Neuron (in vitro differentiated cells): ENCODE measurements around the gene PTPN23.

ENCODE experiments used
- H2AFZ ChIP-seq: one replicate; pipeline ENCODE4 v1.6.1; 2013; ENCODE audit warnings: low read depth, mild to moderate bottlenecking, inconsistent platforms, low read length, moderate library complexity
- H3K27me3 ChIP-seq: one replicate; pipeline ENCODE4 v1.6.1; 2013; ENCODE audit warnings: low read length; ENCODE audit not compliant: insufficient read depth
- H3K36me3 ChIP-seq: one replicate; pipeline ENCODE4 v1.6.1; 2013; ENCODE audit warnings: low read length; ENCODE audit not compliant: insufficient read depth
- H3K4me1 ChIP-seq: one replicate; pipeline ENCODE4 v1.6.1; 2013; ENCODE audit warnings: low read length; ENCODE audit not compliant: insufficient read depth
- H3K4me3 ChIP-seq: 2 replicates; pipeline ENCODE4 v1.5.1; 2013; ENCODE audit warnings: mild to moderate bottlenecking, low read length, moderate library complexity
- H3K9me3 ChIP-seq: one replicate; pipeline ENCODE4 v1.6.1; 2013; ENCODE audit warnings: low read length

The PTPN23 gene

GRCh38 chr3:47412453-47412756 lies 31.6 kb downstream of the PTPN23 start:
- Histone ChIP-seq H3K9me3 (no peaks in the 10 kb centered on the region), H3K36me3 (peaks cover 78% of the 10 kb centered on the region), H3K27me3 (no peaks in the 10 kb centered on the region), H3K4me3 (no peak overlapping the region), H2AFZ (no peak overlapping the region), H3K4me1 (no peaks in the 10 kb centered on the region)

GRCh38 chr3:47412842-47413520 lies 32.2 kb downstream of the PTPN23 start:
- Histone ChIP-seq H3K9me3 (no peaks in the 10 kb centered on the region), H3K4me3 (no peak overlapping the region), H3K36me3 (peaks cover 73% of the 10 kb centered on the region), H3K4me1 (no peaks in the 10 kb centered on the region), H2AFZ (no peak overlapping the region), H3K27me3 (no peaks in the 10 kb centered on the region)

GRCh38 chr3:47413751-47414150 lies 32.9 kb downstream of the PTPN23 start:
- Histone ChIP-seq H3K27me3 (no peaks in the 10 kb centered on the region), H3K9me3 (no peaks in the 10 kb centered on the region), H3K4me3 (no peak overlapping the region), H3K36me3 (peaks cover 70% of the 10 kb centered on the region), H3K4me1 (no peaks in the 10 kb centered on the region), H2AFZ (no peak overlapping the region)

GRCh38 chr3:47414161-47414564 lies 33.3 kb downstream of the PTPN23 start:
- no peaks in the 10 kb centered on the region for H3K27me3 ChIP-seq
- H3K36me3 ChIP-seq, result peaks cover 70% of the 10 kb centered on the region
- H3K9me3 ChIP-seq, result no peaks in the 10 kb centered on the region

GRCh38 chr3:47414666-47415587 lies 34.1 kb downstream of the PTPN23 start:
- Histone ChIP-seq H3K27me3 (no peaks in the 10 kb centered on the region), H2AFZ (no peak overlapping the region), H3K9me3 (no peaks in the 10 kb centered on the region), H3K4me3 (no peak overlapping the region), H3K4me1 (no peaks in the 10 kb centered on the region), H3K36me3 (peaks cover 65% of the 10 kb centered on the region)

More at GRCh38 chr3:47414161-47414564, 33.3 kb downstream of the PTPN23 start:
- Histone ChIP-seq H3K4me3 (no peak overlapping the region), H3K4me1 (no peaks in the 10 kb centered on the region), H2AFZ (no peak overlapping the region)

DNA sequence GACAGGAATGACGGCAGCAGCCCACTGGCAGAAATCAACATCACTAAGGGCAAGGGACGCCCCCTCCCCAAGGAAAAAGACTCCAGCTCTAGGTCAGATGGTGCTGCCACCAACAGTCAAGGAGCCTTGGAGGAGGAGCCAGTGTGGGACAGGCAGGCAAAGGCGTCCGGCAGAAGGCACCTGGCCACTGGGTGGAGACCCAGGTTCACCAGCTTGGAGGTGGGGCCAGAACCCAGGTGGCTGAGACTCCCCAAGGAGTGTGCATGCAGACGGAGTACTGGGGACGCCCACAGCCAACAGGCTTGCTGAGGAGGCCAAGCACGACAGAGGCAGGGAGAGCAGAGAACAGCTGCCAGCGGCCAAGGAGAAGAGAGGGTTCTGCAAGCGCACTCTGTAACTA lies 35.2 kb downstream of the PTPN23 start:
- no peaks in the 10 kb centered on the region for H3K27me3 ChIP-seq
- H2AFZ ChIP-seq, result no peak overlapping the region
- H3K36me3 ChIP-seq, result peaks cover 64% of the 10 kb centered on the region
- no peak overlapping the region for H3K4me3 ChIP-seq
- H3K9me3 ChIP-seq, result no peaks in the 10 kb centered on the region
- no peaks in the 10 kb centered on the region for H3K4me1 ChIP-seq

DNA sequence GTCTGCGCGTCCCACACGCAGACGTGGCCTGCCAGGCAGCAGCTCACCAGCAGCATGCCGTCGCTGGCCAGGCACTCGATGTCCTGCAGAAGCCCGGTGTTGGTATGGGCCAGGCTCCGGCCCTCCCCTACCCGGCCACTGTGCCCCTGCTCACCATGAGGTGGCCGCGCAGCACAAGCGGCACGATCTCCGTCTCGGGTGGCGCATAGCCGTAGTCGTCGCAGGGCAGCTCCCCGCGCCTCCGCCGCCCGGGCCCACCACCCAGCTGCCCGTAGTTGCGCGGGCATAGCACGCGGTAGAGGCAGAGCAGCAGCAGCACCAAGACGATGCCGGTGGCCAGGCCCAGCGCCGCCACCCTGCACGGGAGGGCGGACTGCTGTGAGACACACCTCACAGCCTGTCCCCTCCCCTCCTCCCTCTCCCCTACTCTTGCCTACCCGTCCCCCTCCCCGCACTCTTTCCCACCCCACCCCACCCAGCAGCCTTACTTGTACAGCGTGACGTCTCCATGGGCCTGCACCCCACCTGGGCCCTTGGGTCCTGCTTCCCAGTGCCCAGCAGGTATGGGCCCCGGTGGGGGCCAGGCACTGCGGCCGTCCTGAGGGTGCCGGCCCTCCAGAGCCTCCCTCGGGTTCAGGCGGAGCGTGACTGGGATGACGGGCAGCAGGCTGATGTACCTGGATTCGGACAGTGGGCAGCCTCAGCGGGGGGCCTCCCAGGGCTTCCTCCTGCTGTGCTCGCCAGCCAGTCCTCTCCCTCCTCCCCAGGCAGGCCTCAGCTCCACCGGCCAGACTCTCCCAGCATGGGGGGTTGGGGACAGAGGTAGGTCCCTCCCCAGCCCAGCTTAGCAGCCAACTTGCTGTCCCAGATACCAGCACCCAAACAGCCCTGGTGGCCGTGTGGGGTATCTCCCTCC lies 37.6 kb downstream of the PTPN23 start:
- peaks cover 46% of the 10 kb centered on the region for H3K36me3 ChIP-seq

DNA sequence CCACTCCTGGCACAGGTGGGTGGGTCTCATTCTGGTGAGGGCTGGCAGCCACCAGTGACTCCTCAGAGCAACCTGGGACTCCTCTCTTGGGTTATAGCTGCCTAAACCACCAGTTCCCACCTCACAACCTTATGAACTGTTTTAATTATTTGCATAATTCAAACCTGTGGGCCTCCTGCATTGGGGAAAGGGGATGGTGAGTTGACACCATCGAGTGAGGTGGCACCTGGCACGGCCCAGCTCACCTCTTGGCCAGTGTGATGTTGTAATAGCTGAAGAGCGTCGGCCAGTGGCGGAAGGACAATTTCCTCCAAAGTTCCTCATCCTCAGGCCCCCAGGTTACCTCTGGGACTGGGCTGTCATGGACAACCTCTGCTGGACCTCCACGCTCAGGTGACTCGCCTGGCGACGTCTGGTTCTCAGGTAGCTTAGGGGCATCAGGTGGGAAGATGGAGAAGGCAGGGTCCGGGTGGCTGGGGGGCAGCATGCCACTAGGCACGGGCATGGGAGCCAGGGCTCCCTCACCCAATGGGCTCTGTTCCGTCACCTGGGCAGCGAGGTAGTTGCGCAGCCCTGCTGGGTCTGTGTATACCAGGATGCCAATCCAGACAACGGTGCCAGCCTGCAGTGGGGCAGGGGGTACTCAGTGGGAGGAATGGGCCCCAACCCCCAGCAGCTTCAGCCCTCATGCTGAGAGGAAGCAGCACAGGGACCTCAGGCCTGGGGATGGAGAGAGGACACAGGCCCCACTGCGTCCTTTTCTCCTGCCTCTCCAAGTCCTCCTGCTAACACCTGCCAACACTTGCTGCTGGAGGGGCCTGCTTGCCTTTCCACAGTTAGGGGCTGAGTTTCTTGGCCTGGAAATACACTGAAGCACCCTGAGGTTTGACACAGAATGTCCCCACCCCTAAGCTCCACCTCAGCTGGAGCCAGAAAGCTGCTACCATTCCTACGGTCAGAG lies 38.5 kb downstream of the PTPN23 start:
- Histone ChIP-seq H3K9me3 (no peaks in the 10 kb centered on the region), H3K36me3 (peaks cover 36% of the 10 kb centered on the region), H3K4me1 (no peaks in the 10 kb centered on the region), H2AFZ (no peak overlapping the region), H3K4me3 (no peak overlapping the region), H3K27me3 (no peaks in the 10 kb centered on the region)

More for the DNA sequence above, 37.6 kb downstream of the PTPN23 start:
- Histone ChIP-seq H2AFZ (no peak overlapping the region), H3K27me3 (no peaks in the 10 kb centered on the region), H3K9me3 (no peaks in the 10 kb centered on the region), H3K4me1 (no peaks in the 10 kb centered on the region), H3K4me3 (no peak overlapping the region)

- Histone ChIP-seq H3K9me3 (no peaks in the 10 kb centered on the region), H3K4me1 (no peaks in the 10 kb centered on the region), H2AFZ (no peak overlapping the region), H3K4me3 (no peak overlapping the region), H3K36me3 (peaks cover 30% of the 10 kb centered on the region), H3K27me3 (no peaks in the 10 kb centered on the region)
Observed at GRCh38 chr3:47420044-47420430, 39.2 kb downstream of the PTPN23 start.

DNA sequence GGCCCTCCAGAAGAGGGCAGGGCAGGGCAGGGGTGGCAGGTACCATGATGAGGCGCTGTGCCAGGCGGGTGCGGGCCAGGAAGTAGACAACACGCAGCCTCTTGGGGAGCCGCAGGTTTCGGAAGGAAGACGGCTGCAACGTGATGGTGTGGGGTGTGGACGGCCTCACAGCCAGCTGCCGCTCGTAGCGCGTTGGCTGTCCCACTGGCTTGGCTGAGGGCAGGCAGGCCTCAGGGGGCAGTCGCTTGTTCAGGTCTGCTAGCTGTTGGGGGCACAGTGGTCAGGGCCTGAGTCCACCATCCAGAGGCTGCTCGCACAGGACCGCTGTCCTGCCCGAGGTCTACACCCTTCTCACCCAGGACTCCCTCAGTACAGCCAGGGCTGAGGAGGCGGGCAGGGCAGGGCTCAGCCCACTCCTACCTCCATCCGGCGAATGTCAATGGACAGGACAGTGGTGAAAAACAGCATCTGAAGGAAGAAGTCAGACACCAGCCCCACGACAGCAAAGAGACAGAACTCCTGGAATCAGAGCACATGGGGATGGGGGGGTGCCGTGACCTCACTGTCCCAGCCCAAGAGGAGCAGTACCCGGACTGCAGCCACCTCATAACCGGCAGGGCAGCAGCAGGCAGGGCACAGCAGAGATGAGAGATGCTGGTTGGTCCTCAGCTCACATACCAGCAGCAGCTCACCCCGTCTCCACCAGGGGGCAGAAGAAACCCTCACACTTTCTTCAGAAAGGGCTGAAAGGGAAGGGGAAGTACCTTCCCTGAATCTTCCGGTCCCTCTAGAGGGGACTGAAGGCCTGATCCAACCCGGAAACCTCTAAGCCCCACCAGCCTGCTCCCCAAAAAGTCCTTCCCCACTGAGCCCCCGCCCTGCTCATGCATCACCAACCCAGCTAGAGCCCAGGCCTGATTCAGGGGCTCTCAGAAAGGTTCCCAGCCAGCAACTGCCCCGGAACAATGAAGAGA lies 40.0 kb downstream of the PTPN23 start:
- H3K9me3 ChIP-seq, result no peaks in the 10 kb centered on the region
- no peaks in the 10 kb centered on the region for H3K27me3 ChIP-seq
- H3K4me3 ChIP-seq, result no peak overlapping the region
- H2AFZ ChIP-seq, result no peak overlapping the region
- no peaks in the 10 kb centered on the region for H3K4me1 ChIP-seq
- peaks cover 25% of the 10 kb centered on the region for H3K36me3 ChIP-seq
